GM18499 (cell line): Measurements from ENCODE around the gene KRTAP9-3.
"Not testable (repeated sequence)": the region's sequence is repeated elsewhere in the genome, so short reads cannot be mapped to it uniquely, and the experiment has no call there.

Source experiments
- ATAC-seq: cut with Tn5 transposase; IDR thresholded peaks from one replicate; pipeline ENCODE4 v1.9.1; 2021; ENCODE audit warnings: moderate number of reproducible peaks; ENCODE audit not compliant: insufficient read depth, unreplicated experiment

KRTAP9-3 gene

GRCh38 chr17:41249637-41250240 is 17.5 kb downstream of the KRTAP9-3 start, which contains the start of gene KRTAP9-4:
KRTAP9-4 (plus strand) TSS chr17:41249687; CDS start chr17:41249721, 34 bp downstream.
- not testable (repeated sequence) for ATAC-seq

GRCh38 chr17:41251261-41251660 is 19.0 kb downstream of the KRTAP9-3 start:
- ATAC-seq: no peak

GRCh38 chr17:41254861-41255260 is 22.6 kb downstream of the KRTAP9-3 start:
- no peak for ATAC-seq

GRCh38 chr17:41255381-41256290 is 23.4 kb downstream of the KRTAP9-3 start, which contains the start of gene KRTAP9-9:
KRTAP9-9 (plus strand) TSS chr17:41255384.
- not testable (repeated sequence) for ATAC-seq

- ATAC-seq: no peak
Observed at GRCh38 chr17:41256291-41256685, 24.0 kb downstream of the KRTAP9-3 start.

- ATAC-seq: no peak
Observed at GRCh38 chr17:41258406-41258805, 26.2 kb downstream of the KRTAP9-3 start.

- no peak for ATAC-seq
Observed at GRCh38 chr17:41263212-41263611, 31.0 kb downstream of the KRTAP9-3 start.

GRCh38 chr17:41264599-41264998 is 32.4 kb downstream of the KRTAP9-3 start:
- no peak for ATAC-seq

- ATAC-seq: no peak
Observed at GRCh38 chr17:41265078-41265477, 32.8 kb downstream of the KRTAP9-3 start, which contains the start of gene KRTAP9-6. KRTAP9-6 (plus strand) TSS chr17:41265378; CDS start chr17:41265378, 0 bp downstream.

GRCh38 chr17:41267711-41268110 is 35.5 kb downstream of the KRTAP9-3 start:
- ATAC-seq: no peak

GRCh38 chr17:41271323-41271722 is 39.1 kb downstream of the KRTAP9-3 start:
- ATAC-seq: not testable (repeated sequence)

GRCh38 chr17:41271858-41272257 is 39.6 kb downstream of the KRTAP9-3 start:
- ATAC-seq: no peak

- ATAC-seq: not testable (repeated sequence)
Observed at GRCh38 chr17:41275648-41276190, 43.5 kb downstream of the KRTAP9-3 start, which contains the start of gene KRTAP9-7. KRTAP9-7 (plus strand) TSS chr17:41275698; CDS start chr17:41275698, 0 bp downstream.

- ATAC-seq: no peak
Observed at GRCh38 chr17:41278176-41278955, 46.1 kb downstream of the KRTAP9-3 start.
